Mesenchymal stem cell (in vitro differentiated cells and primary cell): ENCODE results near the gene SSBP4.

Experiments used
- DNase-seq: peaks from one replicate; pipeline ENCODE4 v3.0.0-alpha.2; 2013
- H2AFZ ChIP-seq: one replicate; pipeline ENCODE4 v1.6.1; 2013; ENCODE audit warnings: low read depth, mild to moderate bottlenecking, control low read depth, inconsistent platforms, low read length, moderate library complexity
- H2AK5ac ChIP-seq: 2 replicates; pipeline ENCODE4 v1.6.1; 2013; ENCODE audit warnings: low read length, moderate library complexity, mild to moderate bottlenecking, inconsistent platforms; ENCODE audit not compliant: severe bottlenecking
- H2BK120ac ChIP-seq: one replicate; pipeline ENCODE4 v1.6.1; 2013; ENCODE audit warnings: low read depth, mild to moderate bottlenecking, inconsistent platforms, low read length, moderate library complexity
- H2BK12ac ChIP-seq, 2 experiments: one replicate each; pipeline ENCODE4 v1.6.1; 2013; ENCODE audit warnings: inconsistent platforms in 2 of 2, low read length in 2 of 2, mild to moderate bottlenecking in 2 of 2, moderate library complexity in 2 of 2, control low read depth in 1 of 2
- H2BK15ac ChIP-seq: one replicate; pipeline ENCODE4 v1.6.1; 2013; ENCODE audit warnings: mild to moderate bottlenecking, low read depth, inconsistent platforms; ENCODE audit not compliant: poor library complexity, severe bottlenecking
- H2BK5ac ChIP-seq: 2 replicates; pipeline ENCODE4 v1.6.1; 2013; ENCODE audit warnings: low read depth, mild to moderate bottlenecking, low read length, control low read depth, inconsistent platforms; ENCODE audit not compliant: poor library complexity, severe bottlenecking
- H3K14ac ChIP-seq, 2 experiments: one replicate each; pipeline ENCODE4 v1.6.1; 2013; ENCODE audit warnings: inconsistent platforms in 2 of 2, low read length in 2 of 2, control low read depth in 1 of 2, mild to moderate bottlenecking in 1 of 2, moderate library complexity in 1 of 2
- H3K18ac ChIP-seq, 2 experiments: one replicate each; pipeline ENCODE4 v1.6.1; 2013; ENCODE audit warnings: inconsistent platforms in 2 of 2, low read length in 2 of 2, control low read depth in 1 of 2, low read depth in 1 of 2, mild to moderate bottlenecking in 1 of 2
- H3K23ac ChIP-seq, 2 experiments: one replicate each; pipeline ENCODE4 v1.6.1; 2013; ENCODE audit warnings: inconsistent platforms in 2 of 2, low read length in 2 of 2, mild to moderate bottlenecking in 2 of 2, moderate library complexity in 2 of 2, control low read depth in 1 of 2
- H3K27ac ChIP-seq: 2 replicates; pipeline ENCODE4 v1.5.1; 2013; ENCODE audit warnings: mild to moderate bottlenecking, moderate library complexity, low read length, control low read depth, inconsistent platforms; ENCODE audit not compliant: poor library complexity, severe bottlenecking
- H3K27me3 ChIP-seq, 2 experiments: 2 replicates each; pipeline versions ENCODE4 v1.6.1 to v1.7.0; 2013; ENCODE audit warnings: low read length in 2 of 2, mild to moderate bottlenecking in 2 of 2, moderate library complexity in 2 of 2, control low read depth in 1 of 2, inconsistent platforms in 1 of 2; ENCODE audit not compliant: control insufficient read depth in 1 of 2, insufficient read depth in 1 of 2
- H3K36me3 ChIP-seq, 2 experiments: 2 replicates each; pipeline versions ENCODE4 v1.6.1 to v1.7.0; 2013; ENCODE audit warnings: low read length in 2 of 2, control low read depth in 1 of 2, inconsistent platforms in 1 of 2, low read depth in 1 of 2, mild to moderate bottlenecking in 1 of 2; ENCODE audit not compliant: insufficient read depth in 2 of 2, control insufficient read depth in 1 of 2
- H3K4ac ChIP-seq, 2 experiments: one replicate each; pipeline ENCODE4 v1.6.1; 2013; ENCODE audit warnings: inconsistent platforms in 2 of 2, low read length in 2 of 2, mild to moderate bottlenecking in 2 of 2, moderate library complexity in 2 of 2, control low read depth in 1 of 2, low read depth in 1 of 2
- H3K4me1 ChIP-seq: 2 replicates; pipeline ENCODE4 v1.6.1; 2013; ENCODE audit warnings: low read depth, low read length, control low read depth; ENCODE audit not compliant: control insufficient read depth, insufficient read depth
- H3K4me2 ChIP-seq: 2 replicates; pipeline ENCODE4 v1.6.1; 2013; ENCODE audit warnings: low read length, mild to moderate bottlenecking, inconsistent platforms; ENCODE audit not compliant: poor library complexity, severe bottlenecking
- H3K4me3 ChIP-seq, 2 experiments: 2 replicates each; pipeline versions ENCODE4 v1.5.1 to v1.7.0; 2013; ENCODE audit warnings: low read length in 2 of 2, mild to moderate bottlenecking in 2 of 2, control low read depth in 1 of 2, low read depth in 1 of 2; ENCODE audit not compliant: insufficient read depth in 1 of 2
- H3K79me1 ChIP-seq: replicated peaks from 2 replicates; pipeline ENCODE4 v1.6.1; 2013; ENCODE audit warnings: mild to moderate bottlenecking, control low read depth, low read length, inconsistent platforms; ENCODE audit not compliant: poor library complexity, severe bottlenecking
- H3K9ac ChIP-seq: 2 replicates; pipeline ENCODE4 v1.7.0; 2013; ENCODE audit warnings: mild to moderate bottlenecking, low read length, moderate library complexity
- H3K9me3 ChIP-seq: 2 replicates; pipeline ENCODE4 v1.7.0; 2013; ENCODE audit warnings: mild to moderate bottlenecking, low read length; ENCODE audit not compliant: control insufficient read depth
- H4K8ac ChIP-seq: one replicate; pipeline ENCODE4 v1.6.1; 2013; ENCODE audit warnings: inconsistent platforms, mild to moderate bottlenecking, low read length, moderate library complexity
- H4K91ac ChIP-seq: one replicate; pipeline ENCODE4 v1.6.1; 2013; ENCODE audit warnings: mild to moderate bottlenecking, low read length, inconsistent platforms
- WGBS: methylation state at CpG from one replicate; pipeline ENCODE4 v1.1.7; 2013; ENCODE audit warnings: mixed read lengths; 5-methylcytosine and 5-hydroxymethylcytosine counted together

The SSBP4 gene

DNA sequence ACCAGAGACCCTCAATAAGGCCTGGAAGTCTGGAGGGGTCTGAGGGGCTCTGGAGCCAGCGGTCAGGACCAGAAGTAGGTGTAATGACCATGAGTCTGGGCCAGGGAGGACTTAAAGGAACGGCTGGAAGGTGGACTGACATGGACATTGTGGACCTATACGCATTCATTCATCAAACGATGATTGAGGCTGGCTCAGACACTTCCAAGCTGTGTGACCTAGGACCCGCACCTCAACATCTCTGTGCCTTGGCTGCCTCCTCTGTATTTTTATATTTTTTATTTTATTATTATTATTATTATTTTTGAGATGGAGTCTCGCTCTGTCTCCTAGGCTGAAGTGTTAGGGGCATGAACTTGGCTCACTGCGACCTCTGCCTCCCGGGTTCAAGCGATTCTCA lies 12.4 kb upstream of the SSBP4 start:
- H3K9me3 ChIP-seq = no peaks in the 10 kb centered on the region
- H2BK12ac ChIP-seq = no peak overlapping the region
- H2BK120ac ChIP-seq = no peak overlapping the region
- H3K79me1 ChIP-seq = no peaks in the 10 kb centered on the region
- 96% methylated on average over 8 of the region's 9 CpGs for WGBS
- no peak overlapping the region for H4K91ac ChIP-seq
- no peak overlapping the region for H3K4me3 ChIP-seq
- peaks cover 24% of the 10 kb centered on the region for H3K4me1 ChIP-seq
- no peaks in the 10 kb centered on the region for H3K36me3 ChIP-seq
- no peak overlapping the region for H3K23ac ChIP-seq
- H2BK5ac ChIP-seq = no peak overlapping the region
- H2AFZ ChIP-seq = no peak overlapping the region
- no peak overlapping the region for H3K4me2 ChIP-seq
- H4K8ac ChIP-seq = no peak overlapping the region
- H3K4ac ChIP-seq = no peak overlapping the region
- no peak overlapping the region for H2AK5ac ChIP-seq
- H2BK15ac ChIP-seq = no peak overlapping the region
- H3K27ac ChIP-seq = no peak overlapping the region
- no peak overlapping the region for H3K9ac ChIP-seq
- DNase-seq = no peak
- H3K18ac ChIP-seq = no peak overlapping the region
- no peak overlapping the region for H3K14ac ChIP-seq
- no peaks in the 10 kb centered on the region for H3K27me3 ChIP-seq

DNA sequence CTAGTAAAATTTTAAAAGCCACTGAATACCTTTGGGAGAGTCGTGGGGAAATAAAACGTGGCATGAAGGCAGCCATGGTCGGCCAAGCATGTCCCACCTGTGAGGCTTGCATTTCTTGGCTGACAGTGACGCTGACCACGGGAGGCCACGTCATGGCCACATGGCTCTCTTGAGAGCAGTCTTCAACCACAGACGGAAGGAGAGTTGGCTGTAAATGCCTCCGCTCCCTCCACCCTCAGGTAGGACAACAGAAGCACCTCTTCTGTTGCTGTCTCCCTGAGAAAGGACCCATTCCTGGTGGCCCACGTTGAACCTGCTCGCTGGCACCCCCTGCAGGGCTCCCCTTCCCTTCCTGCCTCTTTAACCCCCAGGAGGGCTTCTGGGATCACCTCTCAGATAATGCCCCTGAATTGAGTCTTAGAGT lies 11.1 kb upstream of the SSBP4 start:
- Histone ChIP-seq H3K9ac (no peak overlapping the region), H3K4me3 (no peak overlapping the region), H3K27me3 (no peaks in the 10 kb centered on the region), H3K27ac (peak overlapping the region; percentile 81), H4K91ac (peak overlapping the region; percentile 1), H3K23ac (no peak overlapping the region), H3K4ac (peak overlapping the region in 1 of 2 experiments; percentile 6), H2BK120ac (no peak overlapping the region), H4K8ac (no peak overlapping the region), H2BK5ac (no peak overlapping the region), H3K4me1 (peaks cover 17% of the 10 kb centered on the region), H2BK15ac (no peak overlapping the region), H3K18ac (peak overlapping the region in 1 of 2 experiments; percentile 13), H3K79me1 (no peaks in the 10 kb centered on the region), H3K9me3 (no peaks in the 10 kb centered on the region), H3K14ac (no peak overlapping the region), H3K36me3 (no peaks in the 10 kb centered on the region), H2AK5ac (peak overlapping the region; percentile 43), H3K4me2 (no peak overlapping the region), H2AFZ (no peak overlapping the region), H2BK12ac (peak overlapping the region in 1 of 2 experiments; percentile 51)
- no peak for DNase-seq
- 48% methylated on average over 10 of the region's 10 CpGs for WGBS

DNA sequence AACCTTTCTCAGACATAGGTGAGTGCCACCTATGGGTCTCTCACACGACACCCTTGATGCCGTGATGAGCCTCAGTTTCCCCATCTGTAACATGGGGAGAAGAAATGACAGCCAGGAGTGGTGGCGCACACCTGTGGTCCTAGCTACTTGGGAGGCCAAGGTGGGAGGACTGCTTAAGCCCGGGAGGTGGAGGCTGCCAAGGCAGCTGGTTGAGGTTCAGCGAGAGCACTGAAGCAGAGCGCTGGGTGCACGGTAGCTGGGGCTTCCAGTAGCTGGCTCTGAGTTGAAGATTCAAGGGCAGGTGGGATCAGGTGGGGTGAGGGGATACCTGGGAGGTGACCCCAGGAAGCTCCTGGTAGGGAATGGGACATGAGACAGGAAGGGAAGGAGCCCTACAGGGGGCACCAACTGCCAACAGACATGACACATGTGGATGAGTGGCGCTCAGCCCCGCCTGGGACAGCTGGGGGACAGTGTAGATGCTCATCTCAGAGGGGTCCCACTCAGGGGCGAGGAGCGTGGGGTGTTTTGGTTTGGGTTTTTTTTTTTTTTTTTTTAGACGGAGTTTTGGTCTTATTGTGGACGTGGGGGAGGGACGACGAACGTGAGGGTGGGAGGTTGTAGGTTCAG lies 6.5 kb upstream of the SSBP4 start:
- peak overlapping the region; percentile 56 for H4K91ac ChIP-seq
- no peak overlapping the region for H2AFZ ChIP-seq
- no peak overlapping the region for H3K9ac ChIP-seq
- no peaks in the 10 kb centered on the region for H3K36me3 ChIP-seq
- no peak overlapping the region for H3K18ac ChIP-seq
- H2AK5ac ChIP-seq = peak overlapping the region; percentile 65
- DNase-seq = no peak
- H2BK120ac ChIP-seq = no peak overlapping the region
- H3K4me1 ChIP-seq = peaks cover 38% of the 10 kb centered on the region
- no peaks in the 10 kb centered on the region for H3K9me3 ChIP-seq
- peak overlapping the region in 1 of 2 experiments; percentile 3 for H2BK12ac ChIP-seq
- no peak overlapping the region for H3K4me3 ChIP-seq
- no peaks in the 10 kb centered on the region for H3K27me3 ChIP-seq
- WGBS = 91% methylated on average over 15 of the region's 16 CpGs
- no peak overlapping the region for H4K8ac ChIP-seq
- H3K23ac ChIP-seq = no peak overlapping the region
- H3K14ac ChIP-seq = no peak overlapping the region
- no peak overlapping the region for H2BK15ac ChIP-seq
- H3K79me1 ChIP-seq = no peaks in the 10 kb centered on the region
- H3K4me2 ChIP-seq = no peak overlapping the region
- no peak overlapping the region for H2BK5ac ChIP-seq
- H3K27ac ChIP-seq = no peak overlapping the region
- H3K4ac ChIP-seq = peak overlapping the region in 1 of 2 experiments; percentile 57

DNA sequence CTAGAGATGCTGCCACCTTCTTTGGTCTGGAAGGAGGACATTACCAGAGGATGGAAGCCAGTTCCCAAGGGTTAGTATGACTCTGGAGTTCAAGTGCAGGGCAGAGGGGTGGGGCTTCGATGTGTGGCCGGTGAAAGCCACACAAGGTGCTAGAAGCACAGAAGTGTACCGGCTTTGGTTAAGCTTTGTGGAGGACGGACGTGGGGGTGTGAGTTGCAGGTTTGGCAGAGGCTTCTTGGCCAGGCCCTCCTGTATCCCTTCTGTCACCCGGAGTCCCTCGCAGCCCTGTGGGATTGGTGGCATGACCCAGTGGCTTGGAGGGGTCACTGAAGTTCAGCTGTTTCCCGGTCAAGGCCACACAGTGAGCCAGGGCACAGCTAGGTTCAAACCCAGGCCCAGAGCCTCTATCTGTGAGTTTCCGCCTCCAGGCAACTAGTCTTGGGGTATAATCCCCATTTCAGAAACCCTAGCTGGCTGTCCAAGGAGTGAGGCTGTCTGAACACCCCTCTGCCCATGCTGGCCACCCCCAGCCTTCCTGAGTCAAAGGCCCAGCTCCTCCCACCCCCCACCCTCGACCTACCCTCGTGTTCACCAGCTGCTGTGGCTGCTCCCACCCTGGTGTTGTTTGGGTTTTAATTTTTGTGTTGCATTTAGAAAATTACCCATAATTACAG lies 4.6 kb upstream of the SSBP4 start:
- H3K14ac ChIP-seq = no peak overlapping the region
- H3K4me1 ChIP-seq = peaks cover 47% of the 10 kb centered on the region

More for the DNA sequence above, 4.6 kb upstream of the SSBP4 start:
- H3K27ac ChIP-seq = peak overlapping the region; percentile 93
- no peak overlapping the region for H3K4me2 ChIP-seq
- no peaks in the 10 kb centered on the region for H3K9me3 ChIP-seq
- WGBS = 51% methylated on average over 9 of the region's 11 CpGs
- peak overlapping the region; percentile 84 for H4K8ac ChIP-seq
- H2AFZ ChIP-seq = peak overlapping the region; percentile 29
- peak overlapping the region; percentile 95 for H4K91ac ChIP-seq
- peak overlapping the region; percentile 30 for H2BK15ac ChIP-seq
- peak overlapping the region; percentile 95 for H3K9ac ChIP-seq
- peak overlapping the region; percentile 83 to 84 for H2BK12ac ChIP-seq
- peak overlapping the region; percentile 51 to 57 for H3K4ac ChIP-seq
- no peak overlapping the region for H2BK5ac ChIP-seq
- no peaks in the 10 kb centered on the region for H3K79me1 ChIP-seq
- peak overlapping the region; percentile 4 for H2BK120ac ChIP-seq
- peak overlapping the region; percentile 64 to 71 for H3K18ac ChIP-seq
- H2AK5ac ChIP-seq = peak overlapping the region; percentile 78
- H3K4me3 ChIP-seq = peak overlapping the region in 1 of 2 experiments; percentile 77
- DNase-seq = no peak
- H3K27me3 ChIP-seq = no peaks in the 10 kb centered on the region
- no peak overlapping the region for H3K23ac ChIP-seq
- no peaks in the 10 kb centered on the region for H3K36me3 ChIP-seq
